PC-3 (cell line): ENCODE measurements around the gene TMEM232. TPM values are rescaled to one million over a fixed set of nuclear protein-coding genes. Genes with fewer than 3 reads are reported as not detected.
"Not testable (repeated sequence)": the region's sequence is repeated elsewhere in the genome, so short reads cannot be mapped to it uniquely, and the experiment has no call there.

ENCODE experiments used
- ATAC-seq: fragments of 200-7000 bp; cut with Tn5 transposase; 2 replicates; pipeline ENCODE4 v1.9.1; 2020; ENCODE audit warnings: mild to moderate bottlenecking, moderate library complexity
- BruUV-seq: library from RNA; stranded (reverse); fragments of 400-500 nt; replicated peaks from 2 replicates; lab custom pipeline; 2021; lab: Mats Ljungman, UMichigan
- CTCF ChIA-PET: fragments of 300-600 bp; sonication (Branson Sonifier 250); formaldehyde crosslinking; loops from one replicate; lab custom pipeline; 2022; ENCODE audit warnings: antibody characterized with exemption; lab: Charles Lee
- POLR2A ChIA-PET: fragments of 300-600 bp; sonication (Branson Sonifier 250); formaldehyde crosslinking; loops from one replicate; lab custom pipeline; 2022; ENCODE audit warnings: antibody characterized with exemption; ENCODE audit not compliant: unreplicated experiment; lab: Charles Lee
- DNase-seq: peaks from one replicate; pipeline ENCODE4 v3.0.0-alpha.2; 2015
- H2AFZ ChIP-seq: fragments of 300-600 bp; sonication (generic); 2 replicates; pipeline ENCODE4 v1.6.0; 2016; ENCODE audit warnings: antibody characterized with exemption, low read length
- H3F3A ChIP-seq: fragments of 300-600 bp; sonication (generic); one replicate; pipeline ENCODE4 v1.6.0; 2017; ENCODE audit warnings: antibody characterized with exemption, low read length, control low read depth, mild to moderate bottlenecking; ENCODE audit not compliant: unreplicated experiment
- H3K27ac ChIP-seq: fragments of 300-600 bp; sonication (generic); 2 replicates; pipeline ENCODE4 v1.5.1; 2016; ENCODE audit warnings: mild to moderate bottlenecking, low read length
- H3K27me3 ChIP-seq: fragments of 300-600 bp; sonication (generic); 2 replicates; pipeline ENCODE4 v1.6.1; 2016; ENCODE audit warnings: low read length, mixed read lengths
- H3K36me3 ChIP-seq: fragments of 300-600 bp; sonication (generic); 2 replicates; pipeline ENCODE4 v1.6.1; 2016; ENCODE audit warnings: low read depth, mixed run types, low read length, mixed read lengths
- H3K4me1 ChIP-seq: fragments of 300-600 bp; sonication (generic); 2 replicates; pipeline ENCODE4 v1.5.1; 2016; ENCODE audit warnings: low read length; ENCODE audit not compliant: insufficient read depth
- H3K4me2 ChIP-seq: fragments of 300-600 bp; sonication (generic); 2 replicates; pipeline ENCODE4 v1.6.0; 2016; ENCODE audit warnings: low read length
- H3K4me3 ChIP-seq: fragments of 300-600 bp; sonication (generic); 2 replicates; pipeline ENCODE4 v1.5.1; 2016; ENCODE audit warnings: mild to moderate bottlenecking, low read length, mixed read lengths
- H3K79me2 ChIP-seq: fragments of 300-600 bp; sonication (generic); 2 replicates; pipeline ENCODE4 v1.6.1; 2017; ENCODE audit warnings: low read length, mixed read lengths
- H3K9ac ChIP-seq: fragments of 300-600 bp; sonication (generic); 2 replicates; pipeline ENCODE4 v1.6.0; 2016; ENCODE audit warnings: mild to moderate bottlenecking, low read length
- H3K9me2 ChIP-seq: fragments of 300-600 bp; sonication (generic); replicated peaks from 2 replicates; pipeline ENCODE4 v1.6.1; 2016; ENCODE audit warnings: mixed run types, low read length, mixed read lengths
- H3K9me3 ChIP-seq: fragments of 300-600 bp; sonication (generic); 2 replicates; pipeline ENCODE4 v1.6.1; 2016; ENCODE audit warnings: low read length, mixed read lengths
- H4K20me1 ChIP-seq: fragments of 300-600 bp; sonication (generic); 2 replicates; pipeline ENCODE4 v1.6.1; 2016; ENCODE audit warnings: low read length, mixed read lengths
- EZH2 ChIP-seq: fragments of 300-600 bp; sonication (generic); IDR thresholded peaks from one replicate; pipeline ENCODE4 v1.6.1; 2017; ENCODE audit warnings: antibody characterized with exemption, mild to moderate bottlenecking, low read length; ENCODE audit not compliant: unreplicated experiment
- EZH2phosphoT487 ChIP-seq: fragments of 300-600 bp; sonication (generic); IDR thresholded peaks from 2 replicates; pipeline ENCODE4 v1.6.1; 2018; ENCODE audit warnings: mild to moderate bottlenecking, antibody characterized with exemption, low read length, borderline replicate concordance
- intact Hi-C: fragments of 100-400 bp; cut with micrococcal nuclease; formaldehyde crosslinking; loops from 2 replicates; pipeline ENCODE4 v1.9.0; 2023
- total RNA-seq: library from RNA; depleted of rRNA; stranded (reverse); fragments of >200 nt; gene quantifications from 2 replicates; pipeline ENCODE4 v1.2.3, GENCODE V29; 2014
- TF ChIP-seq, protein P1 (sequence below): fragments of 300-600 bp; sonication (generic); conservative IDR thresholded peaks from 2 replicates; pipeline ENCODE4 v1.5.1; 2017; ENCODE audit warnings: antibody characterized with exemption, low read depth, mild to moderate bottlenecking, low read length

TMEM232 gene
- total RNA-seq, 1 experiment from 2014 or later, result 1.4 TPM

DNA sequence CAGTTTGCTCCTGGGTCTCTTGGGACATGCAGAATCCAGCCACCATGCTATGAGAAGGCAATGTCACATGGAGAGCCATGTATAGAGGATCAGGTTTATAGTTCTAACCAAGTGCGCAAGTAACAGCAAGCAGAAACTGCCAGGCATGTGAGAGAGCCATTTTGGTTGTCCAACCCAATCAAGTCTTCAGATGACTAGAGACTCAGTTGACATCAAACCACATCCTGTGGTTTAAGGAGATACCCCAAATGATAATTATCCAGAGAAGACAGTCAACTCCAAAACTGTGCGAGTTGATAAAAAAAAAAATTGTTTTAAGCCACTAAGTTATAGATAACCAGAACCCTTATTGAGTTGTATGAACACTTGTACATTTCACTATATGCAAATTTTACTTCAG, 40.2 kb downstream of the TMEM232 start:
- peaks cover 9% of the 10 kb centered on the region for H3K27me3 ChIP-seq
- no peaks in the 10 kb centered on the region for H3K79me2 ChIP-seq
- H3K27ac ChIP-seq, result no peak overlapping the region
- POLR2A ChIA-PET, result no interaction called here
- no peaks in the 10 kb centered on the region for H3K36me3 ChIP-seq
- ATAC-seq (no peak), DNase-seq (no peak)
- H2AFZ ChIP-seq, result no peak overlapping the region
- no peaks in the 10 kb centered on the region for H3K4me1 ChIP-seq
- BruUV-seq, result no TSS peak
- TF ChIP-seq, protein P1, sequence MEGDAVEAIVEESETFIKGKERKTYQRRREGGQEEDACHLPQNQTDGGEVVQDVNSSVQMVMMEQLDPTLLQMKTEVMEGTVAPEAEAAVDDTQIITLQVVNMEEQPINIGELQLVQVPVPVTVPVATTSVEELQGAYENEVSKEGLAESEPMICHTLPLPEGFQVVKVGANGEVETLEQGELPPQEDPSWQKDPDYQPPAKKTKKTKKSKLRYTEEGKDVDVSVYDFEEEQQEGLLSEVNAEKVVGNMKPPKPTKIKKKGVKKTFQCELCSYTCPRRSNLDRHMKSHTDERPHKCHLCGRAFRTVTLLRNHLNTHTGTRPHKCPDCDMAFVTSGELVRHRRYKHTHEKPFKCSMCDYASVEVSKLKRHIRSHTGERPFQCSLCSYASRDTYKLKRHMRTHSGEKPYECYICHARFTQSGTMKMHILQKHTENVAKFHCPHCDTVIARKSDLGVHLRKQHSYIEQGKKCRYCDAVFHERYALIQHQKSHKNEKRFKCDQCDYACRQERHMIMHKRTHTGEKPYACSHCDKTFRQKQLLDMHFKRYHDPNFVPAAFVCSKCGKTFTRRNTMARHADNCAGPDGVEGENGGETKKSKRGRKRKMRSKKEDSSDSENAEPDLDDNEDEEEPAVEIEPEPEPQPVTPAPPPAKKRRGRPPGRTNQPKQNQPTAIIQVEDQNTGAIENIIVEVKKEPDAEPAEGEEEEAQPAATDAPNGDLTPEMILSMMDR, result no peak
- TF ChIP-seq EZH2 (no peak), EZH2phosphoT487 (no peak)
- no peak overlapping the region for H3K9ac ChIP-seq
- H4K20me1 ChIP-seq, result no peaks in the 10 kb centered on the region
- no peaks in the 10 kb centered on the region; the same call in 1 of the 2 replicates for H3K9me2 ChIP-seq
- intact Hi-C loops, result no loop called here
- no peaks in the 10 kb centered on the region for H3K9me3 ChIP-seq
- no peak overlapping the region for H3K4me2 ChIP-seq
- H3F3A ChIP-seq, result no peaks in the 10 kb centered on the region
- no peak overlapping the region for H3K4me3 ChIP-seq
- CTCF ChIA-PET, result no interaction called here

DNA sequence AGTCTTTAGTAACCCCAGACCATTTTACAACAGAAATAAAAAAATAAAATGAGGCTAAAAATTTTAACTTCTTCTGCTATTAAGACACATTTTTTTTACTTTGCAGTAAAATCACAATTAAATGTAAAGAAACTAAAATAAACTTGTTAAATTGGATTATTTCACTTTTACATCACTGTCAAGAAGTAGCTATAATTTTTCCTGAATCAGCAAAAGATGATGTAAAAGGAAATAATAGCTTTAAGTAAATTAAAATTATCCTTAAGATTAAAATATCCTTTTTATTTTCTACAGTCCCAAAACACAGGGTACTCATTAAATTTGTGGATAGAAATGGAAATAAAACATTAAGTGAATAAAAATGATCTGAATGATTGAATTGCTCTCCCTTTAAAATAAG, 44.5 kb downstream of the TMEM232 start:
- Histone ChIP-seq H3K4me2 (no peak overlapping the region), H3K79me2 (no peaks in the 10 kb centered on the region), H3K9me2 (no peaks in the 10 kb centered on the region; the same call in 1 of the 2 replicates), H3K9ac (no peak overlapping the region), H3F3A (no peaks in the 10 kb centered on the region), H2AFZ (no peak overlapping the region), H4K20me1 (no peaks in the 10 kb centered on the region), H3K4me3 (no peak overlapping the region), H3K9me3 (no peaks in the 10 kb centered on the region), H3K36me3 (no peaks in the 10 kb centered on the region), H3K27me3 (peaks cover 11% of the 10 kb centered on the region), H3K27ac (no peak overlapping the region), H3K4me1 (no peaks in the 10 kb centered on the region)
- POLR2A ChIA-PET, result no interaction called here
- TF ChIP-seq, protein P1, result no peak
- TF ChIP-seq EZH2phosphoT487, result no peak
- TF ChIP-seq EZH2, result no peak
- DNase-seq (no peak), ATAC-seq (no peak)
- CTCF ChIA-PET, result no interaction called here
- BruUV-seq, result no TSS peak
- intact Hi-C loops, result no loop called here

DNA sequence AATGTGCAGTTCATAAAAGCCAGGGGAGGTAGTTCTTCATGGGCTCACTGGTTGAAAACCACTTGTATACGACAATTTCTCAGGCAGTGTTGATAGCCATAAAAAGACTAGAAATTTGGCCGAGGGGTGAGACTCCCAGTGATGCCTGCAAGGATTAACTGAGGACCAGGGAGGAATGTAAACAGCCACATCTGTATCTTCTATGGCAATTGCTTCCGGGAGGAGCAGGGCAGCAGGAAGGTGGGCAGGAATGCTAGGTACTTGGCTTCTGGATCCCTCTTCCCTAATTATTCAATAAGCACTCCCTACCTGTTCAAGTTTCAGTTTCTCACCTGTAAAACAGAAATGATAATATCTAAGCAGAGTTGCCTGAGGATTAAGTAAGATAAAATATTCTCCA, 45.4 kb downstream of the TMEM232 start:
- Histone ChIP-seq H3K9me2 (no peaks in the 10 kb centered on the region; the same call in 1 of the 2 replicates), H3K79me2 (no peaks in the 10 kb centered on the region), H3F3A (no peaks in the 10 kb centered on the region), H3K27me3 (peaks cover 11% of the 10 kb centered on the region), H3K4me1 (no peaks in the 10 kb centered on the region), H2AFZ (no peak overlapping the region), H3K4me3 (no peak overlapping the region), H3K27ac (no peak overlapping the region), H3K4me2 (no peak overlapping the region), H3K36me3 (no peaks in the 10 kb centered on the region), H3K9ac (no peak overlapping the region), H4K20me1 (no peaks in the 10 kb centered on the region), H3K9me3 (no peaks in the 10 kb centered on the region)
- no peak for ATAC-seq
- intact Hi-C loops, result no loop called here
- POLR2A ChIA-PET, result no interaction called here
- TF ChIP-seq EZH2phosphoT487, result no peak
- TF ChIP-seq EZH2, result no peak
- TF ChIP-seq, protein P1, result no peak
- BruUV-seq, result no TSS peak
- CTCF ChIA-PET, result no interaction called here
- DNase-seq, result no peak

DNA sequence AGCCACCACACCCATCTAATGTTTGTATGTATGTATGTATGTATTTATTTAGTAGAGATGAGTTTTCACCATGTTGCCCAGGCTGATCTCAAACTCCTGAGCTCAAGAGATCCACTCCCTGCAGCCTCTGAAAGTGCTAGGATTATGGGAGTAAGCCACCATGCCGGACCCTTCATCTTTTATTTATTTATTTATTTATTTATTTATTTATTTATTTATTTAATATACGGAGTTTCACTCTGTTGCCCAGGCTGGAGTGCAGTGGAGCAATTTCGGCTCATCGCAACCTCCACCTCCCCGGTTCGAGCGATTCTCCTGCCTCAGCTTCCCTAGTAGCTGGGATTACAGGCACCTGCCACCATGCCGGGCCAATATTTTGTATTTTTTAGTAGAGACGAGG, 49.9 kb downstream of the TMEM232 start:
- H3K4me1 ChIP-seq, H3K9ac ChIP-seq, DNase-seq, H4K20me1 ChIP-seq, H3K27ac ChIP-seq, H3K36me3 ChIP-seq, H2AFZ ChIP-seq, ATAC-seq, H3K9me3 ChIP-seq, H3K4me3 ChIP-seq, H3F3A ChIP-seq, CTCF ChIA-PET, H3K79me2 ChIP-seq, H3K27me3 ChIP-seq, intact Hi-C loops, H3K4me2 ChIP-seq, H3K9me2 ChIP-seq, BruUV-seq, POLR2A ChIA-PET: not testable (repeated sequence)
